H1 (cell line): ENCODE results near the gene OLFML2B. TPM values are rescaled to one million over a fixed set of nuclear protein-coding genes. Genes with fewer than 3 reads are reported as not detected.
"Not testable (repeated sequence)": the region's sequence is repeated elsewhere in the genome, so short reads cannot be mapped to it uniquely, and the experiment has no call there.

Experiments
- CTCF ChIA-PET: fragments of 300-600 bp; sonication (Branson Sonifier 250); formaldehyde crosslinking; loops from one replicate; lab custom pipeline; 2021; ENCODE audit not compliant: partially characterized antibody; lab: Charles Lee
- POLR2A ChIA-PET: fragments of 300-600 bp; sonication (Branson Sonifier 250); formaldehyde crosslinking; loops from one replicate; lab custom pipeline; 2021; ENCODE audit warnings: inconsistent platforms; ENCODE audit not compliant: partially characterized antibody; lab: Charles Lee
- DNase-seq, 2 experiments: peaks; one replicate each; pipeline versions ENCODE4 v3.0.0 to v3.0.0-alpha.2; 2010 to 2022; ENCODE audit warnings: low spot score in 2 of 2, low read depth in 1 of 2, mixed read lengths in 1 of 2
- FAIRE-seq: peaks from 2 replicates; lab custom pipeline; 2011; peaks lifted over from hg19 to GRCh38; lab: Jason Lieb, UNC
- H2AFZ ChIP-seq: 2 replicates; pipeline ENCODE4 v1.8.1; 2012; ENCODE audit warnings: low read length, inconsistent platforms
- H2AK5ac ChIP-seq: 2 replicates; pipeline ENCODE4 v1.6.1; 2013; ENCODE audit warnings: low read depth, low read length
- H2BK120ac ChIP-seq: replicated peaks from 2 replicates; pipeline ENCODE3; 2013; ENCODE audit warnings: low read depth, low read length, inconsistent platforms
- H2BK12ac ChIP-seq: 2 replicates; pipeline ENCODE4 v1.6.1; 2013; ENCODE audit warnings: low read depth, low read length
- H2BK15ac ChIP-seq: 2 replicates; pipeline ENCODE4 v1.6.1; 2013; ENCODE audit warnings: low read length
- H2BK20ac ChIP-seq: 2 replicates; pipeline ENCODE4 v1.6.1; 2013; ENCODE audit warnings: low read length
- H2BK5ac ChIP-seq: 2 replicates; pipeline ENCODE4 v1.6.1; 2013; ENCODE audit warnings: low read depth, low read length
- H3K14ac ChIP-seq: 2 replicates; pipeline ENCODE4 v1.6.1; 2013; ENCODE audit warnings: inconsistent platforms; ENCODE audit not compliant: insufficient read length
- H3K18ac ChIP-seq: 2 replicates; pipeline ENCODE4 v1.6.1; 2013; ENCODE audit warnings: low read length; ENCODE audit errors: extremely low read depth
- H3K23ac ChIP-seq: 2 replicates; pipeline ENCODE4 v1.6.1; 2013; ENCODE audit warnings: inconsistent platforms; ENCODE audit not compliant: insufficient read length
- H3K23me2 ChIP-seq: 2 replicates; pipeline ENCODE4 v1.6.1; 2013; ENCODE audit warnings: low read depth, low read length
- H3K27ac ChIP-seq: 2 replicates; pipeline ENCODE4 v1.6.1; 2011; ENCODE audit warnings: low read depth, low read length, inconsistent platforms
- H3K27me3 ChIP-seq, 4 experiments: replicated peaks in 1 of 4; 1 replicate in 1 of 4; 2 replicates in 3 of 4; pipeline versions ENCODE4 v1.6.1 to v1.8.1; 2011 to 2013; ENCODE audit warnings: low read length in 3 of 4, mild to moderate bottlenecking in 3 of 4, inconsistent platforms in 2 of 4, mixed read lengths in 2 of 4, moderate library complexity in 1 of 4; ENCODE audit not compliant: control insufficient read depth in 3 of 4, insufficient read depth in 3 of 4; ENCODE audit errors: extremely low read depth in 1 of 4
- H3K36me3 ChIP-seq, 4 experiments: 2 replicates each; pipeline versions ENCODE4 v1.6.1 to v1.8.1; 2011 to 2013; ENCODE audit warnings: mild to moderate bottlenecking in 4 of 4, low read length in 3 of 4, moderate library complexity in 2 of 4, control low read depth in 1 of 4, inconsistent platforms in 1 of 4; ENCODE audit not compliant: insufficient read depth in 4 of 4, control insufficient read depth in 2 of 4
- H3K4ac ChIP-seq: replicated peaks from 2 replicates; pipeline ENCODE3; 2013; ENCODE audit warnings: low read length, low read depth, mixed read lengths, inconsistent platforms; ENCODE audit not compliant: insufficient read length
- H3K4me1 ChIP-seq, 4 experiments: replicated peaks in 1 of 4; 1 replicate in 1 of 4; 2 replicates in 3 of 4; pipeline versions ENCODE4 v1.6.1 to v1.8.1; 2011 to 2013; ENCODE audit warnings: low read length in 3 of 4, inconsistent platforms in 2 of 4, mixed read lengths in 1 of 4; ENCODE audit not compliant: insufficient read depth in 4 of 4, control insufficient read depth in 3 of 4
- H3K4me2 ChIP-seq, 2 experiments: 2 replicates each; pipeline versions ENCODE4 v1.6.1 to v1.8.1; 2011 to 2013; ENCODE audit warnings: low read depth in 2 of 2, low read length in 2 of 2, control low read depth in 1 of 2, inconsistent platforms in 1 of 2, mild to moderate bottlenecking in 1 of 2; ENCODE audit not compliant: insufficient read depth in 1 of 2
- H3K4me3 ChIP-seq, 4 experiments: fragments of 200-600, 300-600 bp in 1 of 4; sonication (generic), shearing (Covaris generic), sonication (Bioruptor Twin) in 1 of 4; 2 replicates each; pipeline versions ENCODE4 v1.5.1 to v1.8.1; 2011 to 2016; ENCODE audit warnings: low read length in 4 of 4, low read depth in 3 of 4, control low read depth in 2 of 4, inconsistent platforms in 2 of 4, mild to moderate bottlenecking in 2 of 4, mixed read lengths in 1 of 4, moderate library complexity in 1 of 4; ENCODE audit not compliant: insufficient read depth in 2 of 4; ENCODE audit errors: extremely low read depth in 1 of 4
- H3K56ac ChIP-seq: replicated peaks from 2 replicates; pipeline ENCODE3; 2013; ENCODE audit warnings: low read depth, mild to moderate bottlenecking, mixed read lengths, low read length, inconsistent platforms; ENCODE audit not compliant: insufficient read length
- H3K79me1 ChIP-seq: 2 replicates; pipeline ENCODE4 v1.6.1; 2013; ENCODE audit warnings: low read depth, low read length, control low read depth
- H3K79me2 ChIP-seq, 2 experiments: 2 replicates each; pipeline versions ENCODE4 v1.6.1 to v1.8.1; 2012 to 2013; ENCODE audit warnings: low read length in 2 of 2, mild to moderate bottlenecking in 2 of 2, inconsistent platforms in 1 of 2; ENCODE audit not compliant: insufficient read depth in 2 of 2, control insufficient read depth in 1 of 2
- H3K9ac ChIP-seq, 4 experiments: replicated peaks in 1 of 4; 1 replicate in 1 of 4; 2 replicates in 3 of 4; pipeline versions ENCODE4 v1.6.1 to v1.8.1; 2011 to 2013; ENCODE audit warnings: low read depth in 3 of 4, low read length in 3 of 4, control low read depth in 2 of 4, mild to moderate bottlenecking in 2 of 4, moderate library complexity in 2 of 4, inconsistent platforms in 1 of 4; ENCODE audit errors: extremely low read depth in 1 of 4
- H3K9me3 ChIP-seq, 2 experiments: 2 replicates each; pipeline versions ENCODE4 v1.6.1 to v1.8.1; 2012 to 2013; ENCODE audit warnings: mild to moderate bottlenecking in 2 of 2, moderate library complexity in 2 of 2, control low read depth in 1 of 2, inconsistent platforms in 1 of 2, low read depth in 1 of 2, low read length in 1 of 2, mixed read lengths in 1 of 2; ENCODE audit not compliant: insufficient read depth in 2 of 2
- H4K20me1 ChIP-seq, 2 experiments: replicated peaks in 1 of 2; 2 replicates each; pipeline versions ENCODE3 to v1.8.1; 2011 to 2013; ENCODE audit warnings: inconsistent platforms in 2 of 2, low read length in 2 of 2, mild to moderate bottlenecking in 1 of 2; ENCODE audit not compliant: insufficient read depth in 2 of 2, control insufficient read depth in 1 of 2
- H4K5ac ChIP-seq: 2 replicates; pipeline ENCODE4 v1.6.1; 2013; ENCODE audit warnings: low read length, low read depth, mixed read lengths, inconsistent platforms; ENCODE audit not compliant: insufficient read length
- H4K8ac ChIP-seq: 2 replicates; pipeline ENCODE4 v1.8.0; 2013; ENCODE audit warnings: mild to moderate bottlenecking, moderate library complexity, low read length, inconsistent platforms; ENCODE audit not compliant: insufficient read depth; ENCODE audit errors: extremely low read depth
- H4K91ac ChIP-seq: replicated peaks from 2 replicates; pipeline ENCODE3; 2013; ENCODE audit warnings: low read length, mixed read lengths, inconsistent platforms; ENCODE audit not compliant: insufficient read length
- SAP30 ChIP-seq: fragments of 300-600 bp; sonication (generic); IDR thresholded peaks from 2 replicates; pipeline ENCODE4 v1.7.1; 2012; ENCODE audit warnings: low read length, moderate library complexity, mild to moderate bottlenecking, inconsistent platforms; ENCODE audit not compliant: insufficient read depth, insufficient replicate concordance
- SUZ12 ChIP-seq: fragments of 200-600 bp; sonication (generic); IDR thresholded peaks from 2 replicates; pipeline ENCODE4 v1.6.1; 2012; ENCODE audit warnings: mild to moderate bottlenecking, inconsistent platforms, low read length, moderate library complexity, mixed read lengths
- WGBS, 2 experiments: shearing (Covaris generic) in 1 of 2; methylation state at CpG; one replicate each; pipeline versions ENCODE4 v1.1.6 to v1.1.7; 2013 to 2015; ENCODE audit warnings: low lambda C conversion rate in 2 of 2, mixed read lengths in 2 of 2, inconsistent platforms in 1 of 2, low coverage in 1 of 2, missing lambda C conversion rate in 1 of 2; ENCODE audit not compliant: insufficient replicate concordance in 2 of 2, insufficient coverage in 1 of 2, insufficient read length in 1 of 2; ENCODE audit errors: extremely low coverage in 1 of 2, missing lambda C conversion rate in 1 of 2; 5-methylcytosine and 5-hydroxymethylcytosine counted together
- polyA plus RNA-seq, 7 experiments: library from polyadenylated mRNA; depleted of rRNA in 3 of 7; stranded (reverse) in 5 of 7; unstranded in 2 of 7; fragments of >200 nt in 5 of 7; fragments of 200-250 nt in 2 of 7; gene quantifications; 1 replicate in 5 of 7; 2 replicates in 1 of 7; 4 replicates in 1 of 7; pipeline versions ENCODE4 v1.2.1 to v1.2.3, GENCODE V29; 2011 to 2013; ENCODE audit warnings: missing spikeins in 2 of 7, mixed read lengths in 2 of 7
- total RNA-seq: library from RNA; stranded (reverse); fragmentation: NEBNext Ultra II Directional; extraction: Animal tissue kit (Norgen Biotek cat#: 25700); gene quantifications from 2 replicates; pipeline ENCODE4 v1.2.1, GENCODE V29; 2021

OLFML2B gene
- total and polyA plus RNA-seq, 2 of the 8 experiments (the other 6 are each of a cell fraction or from before 2014, with no cell fraction given) = 6.5 to 10.4 TPM

- DNase-seq (no peak), FAIRE-seq (no peak)
- Histone ChIP-seq H3K27me3 (peaks cover 0 to 11% (median 9%) of the 10 kb centered on the region in 4 experiments; a peak in 5 of 7 replicates), H3K36me3 (no peaks in the 10 kb centered on the region), H3K18ac (no peak overlapping the region), H3K9me3 (peaks cover 0 to 2% of the 10 kb centered on the region in 2 experiments; a peak in 1 of 4 replicates), H3K23ac (no peak overlapping the region), H2BK20ac (no peak overlapping the region), H2BK12ac (no peak overlapping the region), H2AFZ (no peak overlapping the region), H2BK15ac (no peak overlapping the region), H3K79me1 (no peaks in the 10 kb centered on the region), H3K9ac (no peak overlapping the region), H4K5ac (no peak overlapping the region), H3K4me1 (peaks cover 7 to 16% (median 10%) of the 10 kb centered on the region in 4 experiments), H4K8ac (no peak overlapping the region), H2BK120ac (no peak overlapping the region), H3K4ac (no peak overlapping the region), H3K4me3 (no peak overlapping the region), H3K79me2 (no peaks in the 10 kb centered on the region), H3K4me2 (no peak overlapping the region), H3K56ac (no peak overlapping the region), H4K20me1 (peaks cover 0 to 3% of the 10 kb centered on the region in 2 experiments), H3K14ac (no peak overlapping the region), H2AK5ac (no peak overlapping the region), H3K23me2 (peaks cover 3% of the 10 kb centered on the region; the same call in 1 of the 2 replicates), H2BK5ac (no peak overlapping the region), H3K27ac (no peak overlapping the region), H4K91ac (no peak overlapping the region)
- 91% methylated on average over 4 of the region's 4 CpGs; no CpG with 5 or more reads in 1 of the 2 experiments for WGBS, 2 experiments
- TF ChIP-seq SAP30 (no peak), SUZ12 (no peak)
- ChIA-PET POLR2A (no interaction called here), CTCF (interaction anchor here (0.7 to 1.6 kb wide), 6 partner anchors 16 to 339 kb away, joined by 3 to 6 read pairs (median 4); no protein-coding TSS in a partner anchor)
These were observed 5.3 kb downstream of the OLFML2B start for GRCh38 chr1:162018418-162018817.

GRCh38 chr1:162017791-162018190 lies 5.9 kb downstream of the OLFML2B start:
- H4K20me1 ChIP-seq, H3K4me3 ChIP-seq, H3K4me2 ChIP-seq, H2AK5ac ChIP-seq, FAIRE-seq, H3K56ac ChIP-seq, H3K27ac ChIP-seq, H4K5ac ChIP-seq, H3K27me3 ChIP-seq, H3K36me3 ChIP-seq, H2BK5ac ChIP-seq, H4K8ac ChIP-seq, H3K14ac ChIP-seq, H3K79me2 ChIP-seq, H2BK120ac ChIP-seq, H2BK20ac ChIP-seq, H4K91ac ChIP-seq, H3K9ac ChIP-seq, H2BK15ac ChIP-seq, H2BK12ac ChIP-seq, H3K23me2 ChIP-seq, H3K79me1 ChIP-seq, POLR2A ChIA-PET, H3K9me3 ChIP-seq, DNase-seq, H3K23ac ChIP-seq, H3K18ac ChIP-seq, H2AFZ ChIP-seq, H3K4ac ChIP-seq: not testable (repeated sequence)
- CTCF ChIA-PET = interaction anchor here (0.7 to 1.6 kb wide), 4 partner anchors 16 to 340 kb away, joined by 4 to 6 read pairs (median 4); no protein-coding TSS in a partner anchor
- peaks cover 3 to 13% (median 9%) of the 10 kb centered on the region in 4 experiments for H3K4me1 ChIP-seq
